Fibroblast of the aortic adventitia (primary cell): ENCODE measurements around the gene TMEM255B. TPM values are rescaled to one million over a fixed set of nuclear protein-coding genes. Genes with fewer than 3 reads are reported as not detected.
"Not testable (repeated sequence)": the region's sequence is repeated elsewhere in the genome, so short reads cannot be mapped to it uniquely, and the experiment has no call there.

ENCODE experiments used
- DNase-seq: peaks from one replicate; pipeline ENCODE4 v3.0.0-alpha.2; 2010; ENCODE audit warnings: low read depth
- H3K4me3 ChIP-seq: 2 replicates; pipeline ENCODE4 v1.5.1; 2011; ENCODE audit warnings: low read depth, mild to moderate bottlenecking, control low read depth, low read length, moderate library complexity
- total RNA-seq: library from RNA; depleted of rRNA; stranded (reverse); fragments of >200 nt; gene quantifications from 2 replicates; pipeline ENCODE4 v1.2.3, GENCODE V29; 2012; ENCODE audit warnings: low replicate concordance
- TF ChIP-seq, protein P1 (sequence below): IDR thresholded peaks from 2 replicates; pipeline ENCODE4 v1.5.1; 2011; ENCODE audit warnings: mild to moderate bottlenecking, low read length, control low read depth, inconsistent platforms; ENCODE audit not compliant: insufficient read depth

Gene TMEM255B
- total RNA-seq, 1 donor, result not detected

GRCh38 chr13:113750554-113751399 is 8.2 kb upstream of the TMEM255B start:
- DNase-seq, result no peak
- TF ChIP-seq, protein P1, sequence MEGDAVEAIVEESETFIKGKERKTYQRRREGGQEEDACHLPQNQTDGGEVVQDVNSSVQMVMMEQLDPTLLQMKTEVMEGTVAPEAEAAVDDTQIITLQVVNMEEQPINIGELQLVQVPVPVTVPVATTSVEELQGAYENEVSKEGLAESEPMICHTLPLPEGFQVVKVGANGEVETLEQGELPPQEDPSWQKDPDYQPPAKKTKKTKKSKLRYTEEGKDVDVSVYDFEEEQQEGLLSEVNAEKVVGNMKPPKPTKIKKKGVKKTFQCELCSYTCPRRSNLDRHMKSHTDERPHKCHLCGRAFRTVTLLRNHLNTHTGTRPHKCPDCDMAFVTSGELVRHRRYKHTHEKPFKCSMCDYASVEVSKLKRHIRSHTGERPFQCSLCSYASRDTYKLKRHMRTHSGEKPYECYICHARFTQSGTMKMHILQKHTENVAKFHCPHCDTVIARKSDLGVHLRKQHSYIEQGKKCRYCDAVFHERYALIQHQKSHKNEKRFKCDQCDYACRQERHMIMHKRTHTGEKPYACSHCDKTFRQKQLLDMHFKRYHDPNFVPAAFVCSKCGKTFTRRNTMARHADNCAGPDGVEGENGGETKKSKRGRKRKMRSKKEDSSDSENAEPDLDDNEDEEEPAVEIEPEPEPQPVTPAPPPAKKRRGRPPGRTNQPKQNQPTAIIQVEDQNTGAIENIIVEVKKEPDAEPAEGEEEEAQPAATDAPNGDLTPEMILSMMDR, result no peak
- no peak overlapping the region for H3K4me3 ChIP-seq

DNA sequence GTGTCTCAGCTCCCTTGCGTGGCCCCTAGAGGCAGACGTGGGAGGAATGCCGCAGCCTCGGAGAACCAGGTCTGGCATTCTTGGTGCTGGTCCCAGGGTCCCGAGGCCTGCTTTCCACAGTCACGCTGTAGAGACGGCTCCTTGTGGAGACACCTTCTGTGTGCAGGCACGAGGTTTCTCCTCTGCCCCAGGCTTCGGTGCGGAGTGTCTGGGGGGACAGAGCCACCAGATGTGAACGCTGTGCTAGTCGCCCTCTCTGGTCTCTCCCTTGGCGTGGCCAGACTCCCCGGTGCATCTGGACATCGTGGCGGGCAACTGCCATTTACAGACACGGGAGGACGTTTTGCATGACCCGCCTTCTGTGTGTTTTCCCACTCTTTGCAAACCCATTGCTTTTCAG is 7.5 kb upstream of the TMEM255B start:
- TF ChIP-seq, protein P1, result no peak
- DNase-seq, result no peak
- no peak overlapping the region for H3K4me3 ChIP-seq

- not testable (repeated sequence) for DNase-seq, H3K4me3 ChIP-seq
Measured at GRCh38 chr13:113752211-113752986, 6.6 kb upstream of the TMEM255B start.

- no peak overlapping the region for H3K4me3 ChIP-seq
- no peak for DNase-seq
- TF ChIP-seq, protein P1, result no peak
Measured at GRCh38 chr13:113753171-113753570, 5.9 kb upstream of the TMEM255B start.

DNA sequence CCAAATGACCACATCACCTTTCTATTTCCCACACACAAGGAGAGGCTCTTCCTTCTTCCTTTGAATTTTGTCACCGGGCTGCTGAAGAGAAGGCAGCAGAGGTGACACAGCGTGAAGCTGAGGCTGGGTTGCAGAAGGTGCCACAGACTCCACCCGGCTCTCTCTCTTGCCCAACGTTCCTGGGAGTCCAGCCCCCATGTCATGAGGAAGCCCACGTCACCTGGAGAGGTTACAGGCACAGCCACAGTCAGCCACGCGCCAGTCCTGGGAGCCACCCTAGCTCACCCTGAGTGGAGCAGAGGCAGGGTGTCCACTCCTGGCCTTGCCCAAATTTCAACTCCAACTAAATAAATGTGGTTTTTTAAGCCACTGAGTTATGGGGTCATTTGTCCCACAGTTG is 4.8 kb upstream of the TMEM255B start:
- TF ChIP-seq, protein P1, result no peak
- H3K4me3 ChIP-seq, result no peak overlapping the region
- no peak for DNase-seq

DNA sequence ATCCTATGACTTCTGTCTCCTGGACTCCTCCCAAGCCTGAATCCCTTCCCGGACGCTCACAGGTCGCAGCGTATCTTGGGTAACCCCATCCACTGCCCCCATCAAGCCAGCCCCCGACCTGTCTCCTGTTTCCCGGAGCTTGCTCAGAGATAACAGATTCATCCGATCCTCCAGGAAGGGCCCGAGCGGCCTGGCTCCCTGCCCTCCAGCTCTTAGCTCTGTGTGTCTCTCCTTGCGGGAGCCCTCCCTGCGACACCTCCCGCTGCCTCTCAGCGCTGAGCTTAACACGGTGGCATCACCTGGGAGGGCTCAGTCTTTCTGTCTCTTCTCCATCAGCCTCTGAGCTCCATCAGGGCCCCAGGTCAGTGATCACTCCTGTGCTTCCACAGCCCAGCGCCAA is 4.3 kb upstream of the TMEM255B start:
- TF ChIP-seq, protein P1, result no peak
- no peak overlapping the region for H3K4me3 ChIP-seq
- DNase-seq, result no peak

DNA sequence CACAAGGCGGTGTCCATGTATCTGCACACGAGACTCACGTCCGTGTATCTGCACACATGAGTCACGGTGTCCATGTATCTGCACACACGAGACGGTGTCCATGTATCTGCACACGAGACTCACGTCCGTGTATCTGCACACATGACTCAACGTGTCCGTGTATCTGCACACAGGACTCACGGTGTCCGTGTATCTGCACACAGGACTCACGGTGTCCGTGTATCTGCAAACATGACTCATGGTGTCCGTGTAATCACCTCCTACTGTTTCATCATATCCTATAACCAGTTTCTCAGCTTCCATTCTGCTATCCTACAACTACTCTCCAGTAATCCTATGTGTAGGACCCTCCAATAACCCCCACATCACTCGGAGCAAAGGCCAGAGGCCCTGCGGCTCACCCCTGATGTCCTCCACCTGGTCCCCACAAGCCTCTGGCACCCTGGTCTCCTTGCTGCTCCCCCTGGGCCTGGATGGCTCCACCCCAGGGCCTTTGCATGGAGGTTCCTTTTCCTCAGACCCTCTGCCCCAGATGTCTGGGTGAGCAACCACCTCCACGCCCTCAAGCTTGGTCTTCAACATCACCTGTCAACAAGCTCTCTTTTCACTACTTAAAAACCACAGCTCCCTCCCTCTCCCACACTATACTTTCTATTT is 2.5 kb upstream of the TMEM255B start:
- TF ChIP-seq, protein P1, result no peak
- DNase-seq, result no peak
- no peak overlapping the region for H3K4me3 ChIP-seq
